ENCODE data around the gene SUSD6. TPM values are rescaled to one million over a fixed set of nuclear protein-coding genes. Genes with fewer than 3 reads are reported as not detected.

Gene SUSD6
- total RNA-seq, 1 experiment from 2014 or later = 5.9 TPM

GRCh38 chr14:69661194-69661537, 49.8 kb downstream of the SUSD6 start:
- no peaks in the 10 kb centered on the region for H3K4me1 ChIP-seq
- no peaks in the 10 kb centered on the region for H3K27me3 ChIP-seq
- H3K9me3 ChIP-seq (replicated peaks) = no peaks in the 10 kb centered on the region
- H3K4me3 ChIP-seq = no peak overlapping the region
- H3K36me3 ChIP-seq = no peaks in the 10 kb centered on the region
- no peak for DNase-seq
- H3K27ac ChIP-seq = no peak overlapping the region

DNA sequence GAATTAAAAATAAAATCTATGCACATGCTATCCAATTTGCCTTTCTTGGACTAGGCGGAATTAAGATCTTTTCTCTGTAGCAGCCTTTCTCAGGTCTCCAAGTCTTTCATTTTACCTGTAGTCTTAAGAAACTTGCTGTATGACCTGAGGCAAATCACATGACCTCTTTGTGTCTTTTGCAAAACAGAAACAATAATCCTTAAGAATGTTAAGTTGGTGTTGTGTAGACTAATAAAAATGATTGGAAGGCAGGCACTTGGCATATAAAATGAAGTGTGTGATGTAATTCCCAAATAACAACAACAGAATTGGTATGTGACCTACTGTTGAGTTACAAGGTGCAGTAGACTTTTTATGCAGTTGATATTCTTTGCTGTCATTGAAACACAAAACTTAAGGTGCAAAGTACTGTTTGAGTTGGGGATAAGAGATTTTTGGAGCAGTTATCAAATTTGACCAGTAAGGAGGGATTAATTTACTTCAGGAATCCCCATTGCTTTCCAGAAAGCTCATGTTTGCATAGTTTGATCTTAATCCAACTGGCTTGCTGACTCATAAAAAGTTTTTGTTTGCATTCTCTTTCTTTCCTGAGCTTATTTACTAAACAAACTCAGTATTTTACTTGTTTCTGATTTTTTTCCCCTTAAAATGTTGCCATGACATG, 51.4 kb downstream of the SUSD6 start:
- no peak for DNase-seq
- Histone ChIP-seq H3K9me3 (replicated peaks) (no peaks in the 10 kb centered on the region), H3K36me3 (no peaks in the 10 kb centered on the region), H3K4me3 (no peak overlapping the region), H3K4me1 (no peaks in the 10 kb centered on the region), H3K27me3 (no peaks in the 10 kb centered on the region), H3K27ac (no peak overlapping the region)

DNA sequence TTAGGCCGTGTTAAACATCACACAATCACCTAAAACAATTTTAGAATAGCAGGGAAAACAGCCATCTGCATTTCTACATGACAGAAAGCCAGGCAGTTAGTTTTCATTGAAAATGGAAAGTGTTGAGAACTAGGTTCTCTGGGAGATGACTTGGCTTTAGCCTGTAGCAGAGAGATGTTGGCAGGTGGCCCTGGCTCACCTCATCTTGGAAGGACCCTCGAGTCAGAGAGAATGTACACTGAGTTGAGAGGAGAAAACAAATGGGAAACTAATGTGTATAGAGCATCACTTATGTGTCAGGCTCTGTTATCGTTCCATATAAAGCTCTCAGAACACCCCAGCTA, 51.9 kb downstream of the SUSD6 start:
- Histone ChIP-seq H3K36me3 (no peaks in the 10 kb centered on the region), H3K4me3 (no peak overlapping the region), H3K9me3 (replicated peaks) (no peaks in the 10 kb centered on the region), H3K4me1 (no peaks in the 10 kb centered on the region), H3K27me3 (no peaks in the 10 kb centered on the region), H3K27ac (no peak overlapping the region)
- DNase-seq = no peak

GRCh38 chr14:69664265-69664664, 52.9 kb downstream of the SUSD6 start:
- Histone ChIP-seq H3K27ac (no peak overlapping the region), H3K9me3 (replicated peaks) (no peaks in the 10 kb centered on the region), H3K4me1 (no peaks in the 10 kb centered on the region), H3K4me3 (no peak overlapping the region), H3K27me3 (no peaks in the 10 kb centered on the region), H3K36me3 (no peaks in the 10 kb centered on the region)
- no peak for DNase-seq

DNA sequence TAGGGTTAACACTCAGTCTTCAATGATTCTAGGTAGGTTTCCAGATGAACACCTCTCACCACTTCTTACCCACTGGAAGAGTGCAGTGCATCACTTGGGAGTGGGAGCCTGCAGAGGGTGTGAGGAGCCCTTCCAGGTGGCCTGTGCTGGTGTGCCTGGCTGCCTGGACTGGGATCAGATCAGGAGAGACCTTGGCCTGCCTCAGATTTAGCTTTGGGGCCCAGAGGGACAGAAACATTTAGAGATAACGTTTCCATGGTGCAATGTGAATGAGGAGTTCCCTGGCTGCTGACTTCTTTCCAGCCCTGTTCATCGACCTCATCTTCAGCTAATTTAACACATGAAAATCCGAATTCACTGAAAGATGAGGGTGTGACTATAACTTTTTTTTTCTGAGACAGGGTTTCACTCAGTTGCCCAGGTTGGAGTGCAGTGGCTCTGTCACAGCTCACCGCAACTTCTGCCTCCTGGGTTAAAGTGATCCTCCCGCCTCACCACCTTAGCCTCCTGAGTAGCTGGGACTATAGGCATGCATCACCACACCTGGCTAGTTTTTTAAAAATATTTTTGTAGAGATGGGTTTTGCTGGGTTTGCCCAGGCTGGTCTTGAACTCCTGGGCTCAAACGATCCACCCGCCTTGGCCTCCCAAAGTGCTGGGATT, 53.6 kb downstream of the SUSD6 start:
- no peak for DNase-seq
- Histone ChIP-seq H3K27ac (no peak overlapping the region), H3K4me1 (no peaks in the 10 kb centered on the region), H3K27me3 (no peaks in the 10 kb centered on the region), H3K4me3 (no peak overlapping the region), H3K9me3 (replicated peaks) (no peaks in the 10 kb centered on the region), H3K36me3 (no peaks in the 10 kb centered on the region)

- Histone ChIP-seq H3K27ac (no peak overlapping the region), H3K4me1 (no peaks in the 10 kb centered on the region)
- no peak for DNase-seq
These were observed 54.2 kb downstream of the SUSD6 start for GRCh38 chr14:69665631-69666030.

GRCh38 chr14:69666112-69666511, 54.7 kb downstream of the SUSD6 start:
- H3K36me3 ChIP-seq = no peaks in the 10 kb centered on the region
- H3K9me3 ChIP-seq (replicated peaks) = no peaks in the 10 kb centered on the region
- H3K27me3 ChIP-seq = no peaks in the 10 kb centered on the region
- no peak overlapping the region for H3K27ac ChIP-seq
- no peaks in the 10 kb centered on the region for H3K4me1 ChIP-seq
- DNase-seq = no peak
- H3K4me3 ChIP-seq = no peak overlapping the region

More at GRCh38 chr14:69665631-69666030, 54.2 kb downstream of the SUSD6 start:
- Histone ChIP-seq H3K9me3 (replicated peaks) (no peaks in the 10 kb centered on the region), H3K36me3 (no peaks in the 10 kb centered on the region), H3K4me3 (no peak overlapping the region), H3K27me3 (no peaks in the 10 kb centered on the region)

DNA sequence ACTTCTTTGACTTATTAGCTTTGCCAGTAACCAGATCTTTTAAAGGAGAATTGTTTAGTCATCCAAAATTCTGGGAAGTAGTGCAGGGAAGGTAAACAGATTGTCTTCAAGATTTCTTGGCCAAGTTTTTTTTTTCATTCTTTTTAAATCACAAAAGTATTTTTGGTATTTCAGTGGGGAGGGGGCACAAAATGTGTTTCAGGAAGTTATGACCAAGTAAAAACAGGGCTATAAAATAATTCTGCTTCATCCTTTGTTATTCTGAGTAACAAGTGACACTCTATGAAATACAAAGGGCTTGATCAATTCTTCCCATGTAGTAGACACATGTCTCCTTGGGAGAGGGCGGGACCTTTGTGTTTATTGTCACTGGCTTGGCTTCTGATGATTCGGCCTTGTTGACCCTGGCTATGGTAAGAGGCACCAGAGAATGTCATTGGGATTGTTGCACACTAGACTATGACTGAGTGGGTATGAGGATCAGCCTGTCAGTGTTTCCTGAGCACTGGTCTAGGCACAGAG, 55.4 kb downstream of the SUSD6 start:
- Histone ChIP-seq H3K9me3 (replicated peaks) (no peaks in the 10 kb centered on the region), H3K4me1 (no peaks in the 10 kb centered on the region), H3K27ac (no peak overlapping the region), H3K27me3 (no peaks in the 10 kb centered on the region), H3K36me3 (no peaks in the 10 kb centered on the region), H3K4me3 (no peak overlapping the region)
- DNase-seq = no peak

- H3K27ac ChIP-seq = no peak overlapping the region
- no peaks in the 10 kb centered on the region for H3K27me3 ChIP-seq
- H3K4me3 ChIP-seq = no peak overlapping the region
- H3K36me3 ChIP-seq = no peaks in the 10 kb centered on the region
- no peak for DNase-seq
- no peaks in the 10 kb centered on the region for H3K9me3 ChIP-seq (replicated peaks)
- H3K4me1 ChIP-seq = no peaks in the 10 kb centered on the region
These were observed 56.5 kb downstream of the SUSD6 start for GRCh38 chr14:69667938-69668335.

DNA sequence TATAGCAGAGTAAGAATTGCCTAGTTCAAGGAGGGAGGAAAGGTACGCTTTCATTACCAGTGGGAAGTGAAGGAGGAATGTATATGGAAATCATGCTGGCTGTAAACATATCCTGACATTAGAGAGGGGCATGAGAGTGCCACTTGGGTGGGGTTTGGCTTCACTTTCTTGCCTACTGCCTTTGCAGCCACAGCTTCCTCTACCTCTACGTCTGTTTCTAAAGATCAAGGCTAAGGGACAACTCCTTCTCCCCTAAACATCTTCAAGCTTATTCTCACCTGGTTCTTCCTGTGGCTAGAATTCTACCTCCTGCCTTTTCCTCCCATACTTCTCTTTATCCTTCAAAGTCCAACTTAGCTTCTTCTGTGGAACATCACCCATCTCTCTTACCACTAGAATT, 58.0 kb downstream of the SUSD6 start:
- Histone ChIP-seq H3K27me3 (no peaks in the 10 kb centered on the region), H3K4me3 (no peak overlapping the region), H3K9me3 (replicated peaks) (no peaks in the 10 kb centered on the region), H3K36me3 (no peaks in the 10 kb centered on the region), H3K4me1 (no peaks in the 10 kb centered on the region), H3K27ac (no peak overlapping the region)
- DNase-seq = no peak

DNA sequence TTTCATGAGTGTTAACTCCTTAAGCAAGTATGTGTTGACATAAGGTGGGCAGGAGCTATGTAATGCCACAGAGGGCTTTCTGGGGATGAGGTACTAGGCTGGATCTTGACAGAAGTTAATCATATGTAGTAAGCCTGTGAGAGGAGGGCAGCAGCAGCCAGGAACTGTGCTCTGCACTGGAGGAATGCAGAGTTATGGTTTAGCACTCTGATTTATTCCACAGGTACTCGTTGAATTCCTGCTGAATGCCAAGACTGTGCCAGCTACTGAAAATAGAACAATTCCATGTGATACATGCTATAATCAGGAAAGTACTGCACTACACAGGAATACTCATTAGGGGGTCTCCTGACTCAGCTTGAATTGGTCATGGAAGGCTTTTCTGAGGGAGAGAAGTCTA, 58.7 kb downstream of the SUSD6 start:
- no peaks in the 10 kb centered on the region for H3K36me3 ChIP-seq
- H3K27me3 ChIP-seq = no peaks in the 10 kb centered on the region
- H3K9me3 ChIP-seq (replicated peaks) = no peaks in the 10 kb centered on the region
- H3K4me3 ChIP-seq = no peak overlapping the region
- no peaks in the 10 kb centered on the region for H3K4me1 ChIP-seq
- no peak overlapping the region for H3K27ac ChIP-seq
- DNase-seq = no peak

GRCh38 chr14:69671365-69672030, 60.1 kb downstream of the SUSD6 start:
- no peaks in the 10 kb centered on the region for H3K9me3 ChIP-seq (replicated peaks)
- no peaks in the 10 kb centered on the region for H3K4me1 ChIP-seq
- H3K27ac ChIP-seq = no peak overlapping the region
- no peaks in the 10 kb centered on the region for H3K27me3 ChIP-seq
- no peak overlapping the region for H3K4me3 ChIP-seq
- no peak for DNase-seq
- H3K36me3 ChIP-seq = no peaks in the 10 kb centered on the region

DNA sequence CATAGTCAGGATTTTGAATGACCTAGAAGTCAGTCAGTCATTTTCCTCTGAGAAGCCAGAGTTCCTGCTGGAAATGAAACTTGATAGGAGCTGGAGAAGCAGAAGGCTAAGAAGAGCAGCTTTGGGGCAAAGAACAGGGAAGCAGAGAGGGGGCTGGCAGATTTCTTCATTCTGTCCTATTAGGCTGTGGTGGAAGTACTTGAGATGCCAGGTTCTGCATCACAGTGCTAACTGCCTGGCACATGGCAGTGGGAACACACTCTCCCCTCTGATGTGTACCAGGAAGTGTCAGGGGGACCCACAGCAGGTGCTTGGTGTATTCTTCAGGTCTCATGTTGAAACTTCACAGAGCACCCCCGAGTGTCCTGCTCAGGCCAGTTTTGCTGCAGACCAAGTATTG, 61.0 kb downstream of the SUSD6 start:
- Histone ChIP-seq H3K36me3 (no peaks in the 10 kb centered on the region), H3K27me3 (no peaks in the 10 kb centered on the region), H3K27ac (no peak overlapping the region), H3K4me1 (no peaks in the 10 kb centered on the region), H3K9me3 (replicated peaks) (no peaks in the 10 kb centered on the region), H3K4me3 (no peak overlapping the region)
- DNase-seq = no peak

DNA sequence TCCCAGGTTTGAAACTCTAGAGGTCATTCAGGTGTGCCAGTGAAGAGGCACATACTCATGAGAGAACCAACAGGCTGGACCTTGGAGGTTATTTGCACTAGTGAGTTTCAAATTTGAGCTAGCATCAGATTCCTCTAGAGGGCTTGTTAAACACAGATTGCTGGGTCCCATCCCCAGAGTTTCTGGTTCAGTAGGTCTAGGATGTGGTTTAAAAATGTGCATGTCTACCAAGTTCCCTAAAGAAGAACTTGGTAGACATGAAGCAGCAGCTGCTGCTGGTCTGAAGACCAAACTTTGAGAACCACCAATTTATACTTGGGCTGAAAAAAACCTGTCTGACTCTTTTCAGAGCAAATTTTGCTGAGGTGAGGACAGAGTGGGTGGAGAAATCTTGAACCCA, 61.7 kb downstream of the SUSD6 start:
- Histone ChIP-seq H3K4me3 (no peak overlapping the region), H3K27ac (no peak overlapping the region), H3K27me3 (no peaks in the 10 kb centered on the region), H3K9me3 (replicated peaks) (no peaks in the 10 kb centered on the region), H3K36me3 (no peaks in the 10 kb centered on the region), H3K4me1 (no peaks in the 10 kb centered on the region)
- DNase-seq = no peak

DNA sequence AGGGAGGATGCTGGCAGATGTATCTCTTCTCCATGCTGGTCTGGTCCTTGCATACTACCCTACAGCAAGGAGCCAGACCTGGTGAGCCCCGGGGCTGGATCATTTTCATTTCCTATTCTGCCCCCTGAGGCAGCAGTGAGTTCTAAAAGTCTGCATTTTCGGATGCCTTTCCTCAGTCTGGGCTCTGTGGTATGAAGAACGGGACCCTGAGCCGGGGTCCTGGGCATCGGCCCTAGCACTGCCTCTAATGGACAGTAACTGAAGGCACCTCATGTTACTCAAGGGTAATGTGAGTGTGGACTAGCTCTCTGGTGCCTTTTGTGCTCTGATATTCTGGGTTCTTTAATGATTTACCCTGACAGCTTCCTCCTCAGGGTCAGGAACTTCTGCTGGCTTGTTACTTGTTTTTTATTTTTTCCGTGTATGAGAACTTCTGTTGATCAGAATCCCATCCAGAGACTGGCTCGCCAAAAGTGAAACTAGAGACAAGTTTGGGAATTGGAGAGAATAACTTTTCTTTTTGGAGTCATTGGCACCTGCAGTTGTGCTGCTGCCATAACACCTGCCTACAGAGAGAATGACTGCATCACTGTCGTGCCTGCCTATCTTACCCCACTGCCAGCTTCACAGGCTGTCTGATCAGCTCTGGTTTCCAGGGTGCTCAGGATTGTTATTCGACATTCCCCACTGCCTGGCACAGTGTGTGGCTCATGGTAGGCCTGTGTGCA, 62.3 kb downstream of the SUSD6 start:
- H3K4me1 ChIP-seq = no peaks in the 10 kb centered on the region
- no peaks in the 10 kb centered on the region for H3K36me3 ChIP-seq
- H3K27ac ChIP-seq = no peak overlapping the region
- no peak for DNase-seq
- no peak overlapping the region for H3K4me3 ChIP-seq
- H3K9me3 ChIP-seq (replicated peaks) = no peaks in the 10 kb centered on the region
- no peaks in the 10 kb centered on the region for H3K27me3 ChIP-seq

Measured in SJCRH30 (cell line).